Left lung (tissue), 10 donors: ENCODE measurements around the gene TPBG. TPM values are rescaled to one million over a fixed set of nuclear protein-coding genes. Genes with fewer than 3 reads are reported as not detected.
A peak's percentile ranks its signal among the peaks of the same experiment; 100 is the strongest.
"Not testable (repeated sequence)": the region's sequence is repeated elsewhere in the genome, so short reads cannot be mapped to it uniquely, and the experiment has no call there.

Experiments used
- ATAC-seq: fragments of 200-7000 bp; cut with Tn5 transposase; one replicate; pipeline ENCODE4 v1.9.1; 2020; ENCODE audit warnings: moderate library complexity
- DNase-seq, 4 donors: peaks; one replicate each; pipeline ENCODE4 v3.0.0-alpha.2; 2013 to 2020
- H3K27ac ChIP-seq, 2 donors: fragments of 200-600 bp; sonication (generic) in 1 of 2; one replicate each; pipeline versions ENCODE4 v1.5.0 to v1.8.0; 2020 to 2021
- H3K27me3 ChIP-seq, 2 donors: fragments of 200-600 bp; sonication (generic) in 1 of 2; one replicate each; pipeline versions ENCODE4 v1.5.0 to v1.8.0; 2020 to 2021
- H3K36me3 ChIP-seq, 2 donors: fragments of 200-600 bp; sonication (generic) in 1 of 2; one replicate each; pipeline versions ENCODE4 v1.5.0 to v1.8.0; 2020 to 2021
- H3K4me1 ChIP-seq, 2 donors: fragments of 200-600 bp; one replicate each; pipeline ENCODE4 v1.8.0; 2021
- H3K4me3 ChIP-seq, 2 donors: fragments of 200-600 bp; sonication (generic) in 1 of 2; one replicate each; pipeline versions ENCODE4 v1.5.0 to v1.8.0; 2020 to 2021; ENCODE audit warnings: mild to moderate bottlenecking in 1 of 2
- H3K9me3 ChIP-seq, 2 donors: fragments of 200-600 bp; sonication (generic) in 1 of 2; one replicate each; pipeline versions ENCODE4 v1.5.0 to v1.8.0; 2020 to 2021
- intact Hi-C, 2 donors: fragments of 100-400 bp; cut with DNase I; formaldehyde crosslinking; loops; one replicate each; pipeline versions ENCODE4 v1.11.2 to v1.14.2; 2022
- polyA plus RNA-seq, 6 donors: library from polyadenylated mRNA; unstranded; fragments of 120-200 nt; gene quantifications; one replicate each; pipeline ENCODE4 v1.2.1, GENCODE V29; 2013; ENCODE audit not compliant: insufficient read length in 6 of 6
- total RNA-seq, 2 donors: library from RNA; stranded (reverse); fragmentation: NEBNext Ultra II Directional; extraction: Animal tissue kit (Norgen Biotek cat#: 25700); gene quantifications; one replicate each; pipeline ENCODE4 v1.2.1, GENCODE V29; 2021
- TF ChIP-seq, protein P1 (sequence below), 2 donors: fragments of 200-600 bp; sonication (generic) in 1 of 2; IDR thresholded peaks; one replicate each; pipeline versions ENCODE4 v1.5.0 to v1.8.0; 2021; ENCODE audit warnings: antibody characterized with exemption in 2 of 2
- donor health status: DM: no; HTN: yes; CAD: no.
- donor health status: DM: no; HTN: no; CAD: no.

The TPBG gene
- total and polyA plus RNA-seq, 8 donors = 5.1 to 19.3 (median 6.9) TPM

DNA sequence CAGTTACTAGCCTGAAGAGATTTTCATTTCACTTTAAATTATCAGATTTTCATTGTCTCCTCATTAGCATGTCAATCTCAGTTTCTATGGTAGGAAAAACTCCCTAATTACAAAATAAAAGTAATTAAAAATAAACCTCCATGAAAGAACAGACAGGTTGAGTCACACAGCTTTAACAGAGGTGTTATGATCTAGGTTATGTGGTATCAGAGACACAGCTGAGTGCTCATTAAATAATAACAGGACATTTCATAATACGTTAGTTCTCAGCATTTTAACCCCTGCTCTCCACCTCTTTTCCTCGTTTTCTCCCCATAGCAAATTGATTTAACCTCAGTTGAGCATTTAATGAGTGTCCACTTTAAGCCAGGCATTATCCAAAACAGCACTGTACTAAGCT is 21.9 kb downstream of the TPBG start:
- intact Hi-C loops = no loop called here
- Histone ChIP-seq H3K4me1 (no peaks in the 10 kb centered on the region), H3K36me3 (no peaks in the 10 kb centered on the region), H3K27ac (no peak overlapping the region), H3K27me3 (no peaks in the 10 kb centered on the region), H3K9me3 (no peaks in the 10 kb centered on the region), H3K4me3 (no peak overlapping the region)
- ATAC-seq = peak; percentile 29
- TF ChIP-seq, protein P1, sequence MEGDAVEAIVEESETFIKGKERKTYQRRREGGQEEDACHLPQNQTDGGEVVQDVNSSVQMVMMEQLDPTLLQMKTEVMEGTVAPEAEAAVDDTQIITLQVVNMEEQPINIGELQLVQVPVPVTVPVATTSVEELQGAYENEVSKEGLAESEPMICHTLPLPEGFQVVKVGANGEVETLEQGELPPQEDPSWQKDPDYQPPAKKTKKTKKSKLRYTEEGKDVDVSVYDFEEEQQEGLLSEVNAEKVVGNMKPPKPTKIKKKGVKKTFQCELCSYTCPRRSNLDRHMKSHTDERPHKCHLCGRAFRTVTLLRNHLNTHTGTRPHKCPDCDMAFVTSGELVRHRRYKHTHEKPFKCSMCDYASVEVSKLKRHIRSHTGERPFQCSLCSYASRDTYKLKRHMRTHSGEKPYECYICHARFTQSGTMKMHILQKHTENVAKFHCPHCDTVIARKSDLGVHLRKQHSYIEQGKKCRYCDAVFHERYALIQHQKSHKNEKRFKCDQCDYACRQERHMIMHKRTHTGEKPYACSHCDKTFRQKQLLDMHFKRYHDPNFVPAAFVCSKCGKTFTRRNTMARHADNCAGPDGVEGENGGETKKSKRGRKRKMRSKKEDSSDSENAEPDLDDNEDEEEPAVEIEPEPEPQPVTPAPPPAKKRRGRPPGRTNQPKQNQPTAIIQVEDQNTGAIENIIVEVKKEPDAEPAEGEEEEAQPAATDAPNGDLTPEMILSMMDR (IDR thresholded peaks at IDR 0.05) = no peak
- DNase-seq = no peak

DNA sequence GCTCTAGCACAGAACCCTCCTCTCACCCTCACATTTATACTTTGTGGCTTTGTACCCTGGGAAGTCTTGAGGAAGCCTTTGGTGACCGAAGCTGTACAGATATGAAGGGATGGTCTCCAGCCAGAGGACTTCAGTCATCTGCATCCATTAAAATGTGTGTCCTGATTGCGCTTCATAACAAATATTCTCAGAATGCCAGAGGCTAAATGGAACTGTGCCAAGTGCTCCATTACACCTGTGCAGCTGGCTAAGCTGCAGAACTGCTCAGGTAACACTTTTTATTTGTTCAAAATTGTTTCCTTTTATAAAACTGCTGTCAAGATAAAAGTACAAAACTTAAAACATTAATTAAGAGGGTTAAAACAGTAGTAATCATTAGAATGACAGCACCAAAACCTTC is 22.3 kb downstream of the TPBG start:
- Histone ChIP-seq H3K27me3 (no peaks in the 10 kb centered on the region), H3K4me3 (no peak overlapping the region), H3K9me3 (no peaks in the 10 kb centered on the region), H3K36me3 (no peaks in the 10 kb centered on the region), H3K27ac (no peak overlapping the region), H3K4me1 (no peaks in the 10 kb centered on the region)
- DNase-seq = peak in 1 of 4 donors; percentile 10
- TF ChIP-seq, protein P1 (IDR thresholded peaks at IDR 0.05) = no peak
- intact Hi-C loops = no loop called here
- ATAC-seq = peak; percentile 14

DNA sequence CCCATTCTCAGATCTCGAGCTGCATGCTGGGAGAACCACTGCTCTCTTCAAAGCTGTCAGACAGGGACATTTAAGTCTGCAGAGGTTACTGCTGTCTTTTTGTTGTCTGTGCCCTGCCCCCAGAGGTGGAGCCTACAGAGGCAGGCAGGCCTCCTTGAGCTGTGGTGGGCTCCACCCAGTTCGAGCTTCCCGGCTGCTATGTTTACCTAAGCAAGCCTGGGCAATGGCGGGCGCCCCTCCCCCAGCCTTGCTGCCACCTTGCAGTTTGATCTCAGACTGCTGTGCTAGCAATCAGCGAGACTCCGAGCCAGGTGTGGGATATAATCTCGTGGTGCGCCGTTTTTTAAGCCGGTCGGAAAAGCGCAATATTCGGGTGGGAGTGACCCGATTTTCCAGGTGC is 31.2 kb downstream of the TPBG start:
- H3K4me3 ChIP-seq, H3K9me3 ChIP-seq, H3K27me3 ChIP-seq, ATAC-seq, H3K36me3 ChIP-seq, H3K27ac ChIP-seq, DNase-seq, intact Hi-C loops, H3K4me1 ChIP-seq: not testable (repeated sequence)

DNA sequence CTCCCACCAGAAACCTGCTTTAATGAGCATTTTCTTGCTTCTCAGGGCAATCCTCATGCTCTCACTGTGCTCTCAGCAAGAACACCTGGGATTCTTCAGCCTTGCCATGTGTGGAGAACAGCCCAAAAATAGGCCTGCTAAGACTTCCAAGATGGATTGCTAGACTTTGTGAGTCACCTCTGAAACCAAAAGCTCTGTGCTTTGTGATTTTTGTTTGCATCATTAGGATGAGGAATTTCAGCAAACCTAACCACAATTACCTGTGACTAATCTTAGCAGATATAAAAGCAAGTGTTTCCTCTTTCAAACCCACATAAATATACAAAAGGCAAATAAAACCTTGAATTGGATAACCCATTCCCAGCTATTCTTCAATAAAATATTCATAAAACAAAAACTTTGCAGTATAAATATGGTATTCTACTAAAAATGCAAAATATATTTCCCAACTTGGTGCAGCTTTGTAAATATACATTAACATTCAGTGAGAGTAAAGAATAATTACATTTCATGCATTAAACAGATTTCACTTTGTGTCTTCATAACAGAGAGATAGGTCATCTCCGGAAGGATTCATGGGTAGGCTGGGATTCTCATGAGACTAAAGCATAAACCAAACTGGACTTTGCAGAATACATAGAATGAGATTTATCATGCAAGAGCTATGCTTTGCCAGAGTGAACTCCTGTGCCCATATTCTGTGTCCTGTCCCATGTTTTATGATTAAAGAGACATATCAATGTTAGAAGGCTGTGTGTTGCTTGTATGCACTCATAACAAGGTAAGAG is 33.5 kb downstream of the TPBG start:
- Histone ChIP-seq H3K27ac (no peak overlapping the region), H3K4me1 (no peaks in the 10 kb centered on the region), H3K4me3 (no peak overlapping the region), H3K9me3 (no peaks in the 10 kb centered on the region), H3K27me3 (no peaks in the 10 kb centered on the region), H3K36me3 (no peaks in the 10 kb centered on the region)
- intact Hi-C loops = no loop called here
- TF ChIP-seq, protein P1 (IDR thresholded peaks at IDR 0.05) = no peak
- peak; percentile 52 for ATAC-seq
- DNase-seq = no peak

DNA sequence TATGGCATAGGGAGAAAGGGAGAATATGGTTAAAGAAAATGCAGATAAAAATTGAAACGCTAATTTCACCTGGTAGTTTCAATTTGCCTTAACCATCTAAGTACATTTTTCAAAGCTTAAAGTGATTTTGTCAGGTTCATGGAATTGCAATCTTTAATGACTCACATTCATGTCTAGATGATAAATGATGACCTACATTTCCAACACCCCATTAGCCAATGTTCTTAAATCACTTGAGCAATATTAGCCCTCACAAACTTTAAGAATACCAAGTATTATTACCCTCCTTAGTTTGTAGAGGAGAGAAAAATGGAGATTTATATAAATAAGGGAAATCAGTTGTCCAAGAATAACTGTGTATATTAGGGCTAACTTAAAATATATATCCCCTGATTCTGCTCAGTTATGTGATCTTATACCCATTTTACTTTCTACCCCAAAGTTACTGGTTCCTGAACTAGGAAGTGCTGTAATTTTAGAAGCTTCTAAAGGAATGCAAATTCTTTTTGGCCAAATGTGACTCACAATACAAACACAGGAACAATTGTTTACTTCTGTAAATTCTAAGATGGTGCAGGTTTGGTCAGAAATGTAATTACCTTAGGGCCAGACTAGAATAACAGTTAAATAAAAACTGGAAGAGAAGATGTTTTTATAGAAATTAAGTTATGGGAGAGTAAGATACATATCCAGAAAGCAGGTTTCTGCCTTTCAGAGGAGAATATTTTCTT is 34.5 kb downstream of the TPBG start:
- Histone ChIP-seq H3K4me3 (no peak overlapping the region), H3K27me3 (no peaks in the 10 kb centered on the region), H3K4me1 (no peaks in the 10 kb centered on the region), H3K9me3 (no peaks in the 10 kb centered on the region), H3K27ac (no peak overlapping the region), H3K36me3 (no peaks in the 10 kb centered on the region)
- DNase-seq (no peak), ATAC-seq (no peak)
- intact Hi-C loops = no loop called here
- TF ChIP-seq, protein P1 (IDR thresholded peaks at IDR 0.05) = no peak
